Endothelial cell of umbilical vein (primary cell): ENCODE results near the gene NRXN3.
"Not testable (repeated sequence)": the region's sequence is repeated elsewhere in the genome, so short reads cannot be mapped to it uniquely, and the experiment has no call there.

Source experiments
- CTCF ChIP-seq, 2 donors: IDR thresholded peaks; 1 replicate in 1 of 2; 2 replicates in 1 of 2; pipeline ENCODE4 v1.5.1; 2011; ENCODE audit warnings: low read length in 2 of 2, mild to moderate bottlenecking in 2 of 2, moderate library complexity in 2 of 2, control low read depth in 1 of 2, inconsistent platforms in 1 of 2, low read depth in 1 of 2; ENCODE audit not compliant: insufficient read depth in 1 of 2; ENCODE audit errors: extremely low read depth in 1 of 2
- EZH2 ChIP-seq: IDR thresholded peaks from 2 replicates; pipeline ENCODE4 v1.6.1; 2012; ENCODE audit warnings: borderline replicate concordance, low read depth, mild to moderate bottlenecking, moderate library complexity, low read length, inconsistent platforms; ENCODE audit not compliant: severe bottlenecking
- FOS ChIP-seq: IDR thresholded peaks from 2 replicates; pipeline ENCODE4 v1.6.1; 2011; ENCODE audit warnings: mild to moderate bottlenecking, low read length, moderate library complexity, borderline replicate concordance; ENCODE audit not compliant: insufficient read depth
- GATA2 ChIP-seq: IDR thresholded peaks from 2 replicates; pipeline ENCODE4 v1.7.0; 2011; ENCODE audit warnings: low read depth, mild to moderate bottlenecking, moderate library complexity, mixed read lengths, low read length; ENCODE audit not compliant: insufficient read length, insufficient read depth
- JUN ChIP-seq: IDR thresholded peaks from 2 replicates; pipeline ENCODE4 v1.6.1; 2011; ENCODE audit warnings: borderline replicate concordance, low read depth; ENCODE audit not compliant: insufficient read length, insufficient read depth
- MAX ChIP-seq: IDR thresholded peaks from 2 replicates; pipeline ENCODE4 v1.6.1; 2011; ENCODE audit not compliant: insufficient read depth, insufficient read length
- MYC ChIP-seq: IDR thresholded peaks from one replicate; pipeline ENCODE4 v1.6.1; 2011; ENCODE audit warnings: mild to moderate bottlenecking, low read depth, low read length
- POLR2A ChIP-seq: IDR thresholded peaks from 2 replicates; pipeline ENCODE4 v1.6.1; 2012; ENCODE audit warnings: low read depth, mild to moderate bottlenecking, control low read depth, low read length
- POLR2AphosphoS5 ChIP-seq: IDR thresholded peaks from 2 replicates; pipeline ENCODE4 v1.6.1; 2012; ENCODE audit warnings: low read depth, mild to moderate bottlenecking, control low read depth, low read length, moderate library complexity; ENCODE audit not compliant: insufficient read depth

- TF ChIP-seq POLR2A; MYC; CTCF (IDR thresholded peaks at IDR 0.05; ENCODE audit: extremely low read depth in 1 of 2, insufficient read depth in 1 of 2, low read depth in 1 of 2, low read length in 2 of 2); MAX; POLR2AphosphoS5; JUN; EZH2; GATA2; FOS: not testable (repeated sequence)
Measured at GRCh38 chr14:78437448-78437847, 267.3 kb downstream of the NRXN3 start.
